Measurements from ENCODE around the gene PPP1R16B. TPM values are rescaled to one million over a fixed set of nuclear protein-coding genes. Genes with fewer than 3 reads are reported as not detected.

PPP1R16B gene
- polyA plus RNA-seq, 1 donor from 2014 or later = 1.9 TPM

- H3K27me3 ChIP-seq (ENCODE audit: insufficient read depth, low read depth, low read length) = no peaks in the 10 kb centered on the region
- H3K27ac ChIP-seq (ENCODE audit: low read length) = no peak within 1 kb of the TSS
- H3K36me3 ChIP-seq (ENCODE audit: insufficient read depth, low read length) = no peaks in the 10 kb centered on the region
- H3K9ac ChIP-seq (ENCODE audit: low read length) = peak within 1 kb of the TSS; percentile 50
- no peaks in the 10 kb centered on the region for H3K9me3 ChIP-seq (ENCODE audit: low read length)
- no peaks in the 10 kb centered on the region for H3F3A ChIP-seq (ENCODE audit: insufficient read depth, low read length, poor library complexity, severe bottlenecking)
- H3K79me2 ChIP-seq (replicated peaks; ENCODE audit: insufficient read depth, low read length) = peaks cover 25% of the 10 kb centered on the region
- H4K20me1 ChIP-seq (ENCODE audit: insufficient read depth) = no peaks in the 10 kb centered on the region
- peak within 1 kb of the TSS; percentile 91 for H3K4me3 ChIP-seq (ENCODE audit: low read length)
- peak within 1 kb of the TSS; percentile 40 for H2AFZ ChIP-seq (ENCODE audit: low read depth, low read length)
- no peaks in the 10 kb centered on the region for H3K9me2 ChIP-seq (ENCODE audit: insufficient read depth, low read length)
- peak within 1 kb of the TSS; percentile 10 for H3K4me2 ChIP-seq (ENCODE audit: low read length)
- no peak for TF ChIP-seq RAD21 (conservative IDR thresholded peaks at IDR 0.05)
- TF ChIP-seq, protein P1, sequence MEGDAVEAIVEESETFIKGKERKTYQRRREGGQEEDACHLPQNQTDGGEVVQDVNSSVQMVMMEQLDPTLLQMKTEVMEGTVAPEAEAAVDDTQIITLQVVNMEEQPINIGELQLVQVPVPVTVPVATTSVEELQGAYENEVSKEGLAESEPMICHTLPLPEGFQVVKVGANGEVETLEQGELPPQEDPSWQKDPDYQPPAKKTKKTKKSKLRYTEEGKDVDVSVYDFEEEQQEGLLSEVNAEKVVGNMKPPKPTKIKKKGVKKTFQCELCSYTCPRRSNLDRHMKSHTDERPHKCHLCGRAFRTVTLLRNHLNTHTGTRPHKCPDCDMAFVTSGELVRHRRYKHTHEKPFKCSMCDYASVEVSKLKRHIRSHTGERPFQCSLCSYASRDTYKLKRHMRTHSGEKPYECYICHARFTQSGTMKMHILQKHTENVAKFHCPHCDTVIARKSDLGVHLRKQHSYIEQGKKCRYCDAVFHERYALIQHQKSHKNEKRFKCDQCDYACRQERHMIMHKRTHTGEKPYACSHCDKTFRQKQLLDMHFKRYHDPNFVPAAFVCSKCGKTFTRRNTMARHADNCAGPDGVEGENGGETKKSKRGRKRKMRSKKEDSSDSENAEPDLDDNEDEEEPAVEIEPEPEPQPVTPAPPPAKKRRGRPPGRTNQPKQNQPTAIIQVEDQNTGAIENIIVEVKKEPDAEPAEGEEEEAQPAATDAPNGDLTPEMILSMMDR (IDR thresholded peaks at IDR 0.05; ENCODE audit: poor library complexity, severe bottlenecking) = peak; percentile 36
- TF ChIP-seq EZH2 (IDR thresholded peaks at IDR 0.05; ENCODE audit: borderline replicate concordance, insufficient read depth, low read length, poor library complexity, severe bottlenecking) = no peak
- peak; percentile 59 for TF ChIP-seq POLR2AphosphoS5 (IDR thresholded peaks at IDR 0.05)
- TF ChIP-seq SMC3 (conservative IDR thresholded peaks at IDR 0.05; ENCODE audit: poor library complexity) = peak; percentile 48
- no peak for TF ChIP-seq EP300 (conservative IDR thresholded peaks at IDR 0.05; ENCODE audit: poor library complexity, severe bottlenecking)
- TF ChIP-seq MXI1 (conservative IDR thresholded peaks at IDR 0.05; ENCODE audit: poor library complexity, severe bottlenecking) = peak; percentile 99
- TF ChIP-seq REST (IDR thresholded peaks at IDR 0.05; ENCODE audit: borderline replicate concordance) = peak; percentile 49
- peak; percentile 64 for TF ChIP-seq TAF1 (IDR thresholded peaks at IDR 0.05; ENCODE audit: low read depth)
Observed at GRCh38 chr20:38926142-38926933, 120.8 kb downstream of the PPP1R16B start, which contains the start of gene FAM83D. TSS of gene FAM83D (plus strand) at chr20:38926417. CDS start at chr20:38926443, 26 bp downstream.

DNA sequence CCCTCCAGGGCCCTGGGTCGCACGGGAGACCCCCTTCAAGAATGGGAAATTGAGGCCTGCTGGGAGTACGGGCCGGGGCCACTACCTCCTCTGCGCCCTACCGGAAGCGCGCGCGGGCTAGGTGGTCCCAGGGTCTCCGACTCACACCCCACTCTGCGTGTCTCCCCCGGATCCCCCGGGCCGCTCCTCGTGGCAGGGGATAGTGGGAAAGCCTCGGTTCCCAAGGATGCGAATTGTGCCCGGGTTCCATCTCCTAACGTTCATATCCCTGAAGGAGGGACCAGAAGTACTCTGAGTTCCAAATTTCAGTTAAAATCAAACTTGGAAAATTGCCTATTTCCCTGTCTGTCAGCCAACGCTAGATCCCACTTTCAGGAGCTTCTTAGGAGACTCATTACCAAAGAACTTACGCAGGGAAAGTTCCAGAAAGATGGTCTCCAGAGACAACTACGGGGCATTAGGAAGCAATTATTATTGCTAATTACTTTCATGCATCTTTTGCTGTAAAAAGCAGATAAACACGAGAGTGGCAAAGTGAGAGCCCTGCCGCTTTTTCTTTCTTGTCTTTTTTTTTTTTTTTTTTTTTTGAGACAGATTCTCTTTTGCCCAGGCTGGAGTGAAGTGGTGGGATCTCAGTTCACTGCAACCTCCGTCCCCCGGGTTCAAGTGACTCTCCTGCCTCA lies 121.6 kb downstream of the PPP1R16B start:
- Histone ChIP-seq H2AFZ (ENCODE audit: low read depth, low read length) (peak overlapping the region; percentile 40), H3K4me2 (ENCODE audit: low read length) (peak overlapping the region; percentile 10), H3K9me3 (ENCODE audit: low read length) (no peaks in the 10 kb centered on the region), H3K79me2 (replicated peaks; ENCODE audit: insufficient read depth, low read length) (peaks cover 26% of the 10 kb centered on the region), H3K4me3 (ENCODE audit: low read length) (peak overlapping the region; percentile 91), H3K27me3 (ENCODE audit: insufficient read depth, low read depth, low read length) (no peaks in the 10 kb centered on the region), H3K9ac (ENCODE audit: low read length) (peak overlapping the region; percentile 50), H3F3A (ENCODE audit: insufficient read depth, low read length, poor library complexity, severe bottlenecking) (no peaks in the 10 kb centered on the region), H3K9me2 (ENCODE audit: insufficient read depth, low read length) (no peaks in the 10 kb centered on the region), H4K20me1 (ENCODE audit: insufficient read depth) (no peaks in the 10 kb centered on the region), H3K27ac (ENCODE audit: low read length) (no peak overlapping the region), H3K36me3 (ENCODE audit: insufficient read depth, low read length) (no peaks in the 10 kb centered on the region)
- no peak for TF ChIP-seq MXI1 (conservative IDR thresholded peaks at IDR 0.05; ENCODE audit: poor library complexity, severe bottlenecking)
- no peak for TF ChIP-seq POLR2AphosphoS5 (IDR thresholded peaks at IDR 0.05)
- no peak for TF ChIP-seq EZH2 (IDR thresholded peaks at IDR 0.05; ENCODE audit: borderline replicate concordance, insufficient read depth, low read length, poor library complexity, severe bottlenecking)
- no peak for TF ChIP-seq REST (IDR thresholded peaks at IDR 0.05; ENCODE audit: borderline replicate concordance)
- TF ChIP-seq TAF1 (IDR thresholded peaks at IDR 0.05; ENCODE audit: low read depth) = no peak
